GM12801 (cell line): ENCODE measurements around the gene LTBP1.

ENCODE experiments used
- CTCF ChIP-seq: IDR thresholded peaks from one replicate; pipeline ENCODE4 v1.5.1; 2011; ENCODE audit warnings: control low read depth; ENCODE audit not compliant: insufficient read length; ENCODE audit errors: extremely low read depth

Gene LTBP1

GRCh38 chr2:33137331-33137730 is 190.6 kb downstream of the LTBP1 start:
- TF ChIP-seq CTCF: no peak

GRCh38 chr2:33139949-33140348 is 193.2 kb downstream of the LTBP1 start:
- TF ChIP-seq CTCF: no peak

- no peak for TF ChIP-seq CTCF
Measured at GRCh38 chr2:33141476-33141875, 194.7 kb downstream of the LTBP1 start.

GRCh38 chr2:33142810-33143209 is 196.1 kb downstream of the LTBP1 start:
- TF ChIP-seq CTCF: no peak

GRCh38 chr2:33144243-33144642 is 197.5 kb downstream of the LTBP1 start:
- no peak for TF ChIP-seq CTCF

- no peak for TF ChIP-seq CTCF
Measured at GRCh38 chr2:33145459-33145858, 198.7 kb downstream of the LTBP1 start.

GRCh38 chr2:33146102-33146501 is 199.3 kb downstream of the LTBP1 start:
- TF ChIP-seq CTCF: no peak

GRCh38 chr2:33153008-33153407 is 206.3 kb downstream of the LTBP1 start:
- no peak for TF ChIP-seq CTCF
